Activated T-helper 9 cell treated with anti-CD3 and anti-CD28 coated beads, Interleukin-2, amount 50 U/mL, for 16 hours (primary cell): ENCODE results near the gene SMPD3.

Source experiments
- DNase-seq: peaks from one replicate; pipeline ENCODE4 v3.0.0-alpha.2; 2020; ENCODE audit warnings: low read depth

SMPD3 gene

GRCh38 chr16:68354816-68355215 lies 93.5 kb downstream of the SMPD3 start:
- DNase-seq, result no peak

GRCh38 chr16:68353366-68353765 lies 94.9 kb downstream of the SMPD3 start:
- DNase-seq, result no peak

GRCh38 chr16:68351991-68352431 lies 96.3 kb downstream of the SMPD3 start:
- no peak for DNase-seq

GRCh38 chr16:68351463-68351862 lies 96.8 kb downstream of the SMPD3 start:
- DNase-seq, result no peak

GRCh38 chr16:68350813-68351350 lies 97.4 kb downstream of the SMPD3 start:
- no peak for DNase-seq

GRCh38 chr16:68349838-68350410 lies 98.4 kb downstream of the SMPD3 start:
- no peak for DNase-seq

GRCh38 chr16:68348639-68349445 lies 99.5 kb downstream of the SMPD3 start:
- DNase-seq, result no peak

GRCh38 chr16:68347605-68348004 lies 100.7 kb downstream of the SMPD3 start:
- no peak for DNase-seq

- DNase-seq, result no peak
These were observed 101.3 kb downstream of the SMPD3 start for GRCh38 chr16:68346892-68347480.

- DNase-seq, result no peak
These were observed 102.2 kb downstream of the SMPD3 start for GRCh38 chr16:68345958-68346635.

- DNase-seq, result no peak
These were observed 102.9 kb downstream of the SMPD3 start for GRCh38 chr16:68345351-68345810.

GRCh38 chr16:68344252-68344651 lies 104.1 kb downstream of the SMPD3 start:
- no peak for DNase-seq

GRCh38 chr16:68343137-68343536 lies 105.2 kb downstream of the SMPD3 start:
- no peak for DNase-seq

- no peak for DNase-seq
These were observed 105.7 kb downstream of the SMPD3 start for GRCh38 chr16:68342620-68343019.

GRCh38 chr16:68339214-68339613 lies 109.1 kb downstream of the SMPD3 start:
- no peak for DNase-seq

- no peak for DNase-seq
These were observed 109.8 kb downstream of the SMPD3 start for GRCh38 chr16:68338326-68339119.

- no peak for DNase-seq
These were observed 113.1 kb downstream of the SMPD3 start for GRCh38 chr16:68335175-68335574.

- no peak for DNase-seq
These were observed 115.7 kb downstream of the SMPD3 start for GRCh38 chr16:68332411-68333121.

- DNase-seq, result no peak
These were observed 116.4 kb downstream of the SMPD3 start for GRCh38 chr16:68331879-68332410.

GRCh38 chr16:68328860-68329390 lies 119.4 kb downstream of the SMPD3 start:
- DNase-seq, result no peak
